ENCODE measurements around the gene PDE3B.
"Not testable (repeated sequence)": the region's sequence is repeated elsewhere in the genome, so short reads cannot be mapped to it uniquely, and the experiment has no call there.

PDE3B gene

DNA sequence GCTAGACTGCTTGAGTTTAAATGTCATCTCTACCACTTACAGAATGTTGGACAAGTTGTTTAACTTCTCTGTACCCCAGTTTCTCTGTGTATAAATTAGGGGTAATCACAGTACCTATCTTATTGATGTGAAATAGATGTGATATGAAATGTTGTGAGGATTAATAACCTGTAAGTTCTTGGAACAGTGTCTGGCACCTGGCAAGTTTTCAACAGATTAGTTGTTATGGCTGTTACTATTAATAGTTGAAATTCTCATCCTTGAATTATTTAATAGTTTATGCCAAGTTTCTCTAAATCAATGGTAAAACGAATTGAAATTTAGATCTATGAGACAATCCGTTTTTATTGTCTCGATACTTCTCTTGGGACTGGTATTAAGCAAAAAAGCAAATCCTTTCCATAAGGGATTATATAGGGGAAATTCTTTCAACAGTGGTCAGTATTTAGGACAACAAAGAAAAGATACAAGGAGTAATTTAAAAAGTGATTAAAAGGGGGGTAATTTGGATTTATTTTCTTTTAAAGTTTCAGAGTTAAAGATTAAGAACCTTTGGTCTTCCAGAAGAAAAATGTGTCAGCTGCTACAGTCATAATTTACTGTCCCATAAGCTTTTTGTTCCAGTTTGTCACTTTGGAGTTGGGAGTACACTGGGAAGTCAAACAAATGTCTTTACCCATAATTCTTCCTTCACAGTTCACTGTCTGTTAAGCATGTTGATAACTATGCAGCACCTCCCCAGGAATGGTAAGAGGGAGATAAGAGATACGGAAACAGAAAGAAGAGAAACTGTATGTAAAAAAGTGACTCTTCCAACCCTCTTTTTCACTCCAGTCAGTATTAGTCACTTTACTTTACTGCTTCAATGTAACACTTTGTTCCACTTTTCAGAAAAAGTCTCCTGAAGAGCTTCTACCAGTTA lies 13.2 kb downstream of the PDE3B start:
- Histone ChIP-seq H3K9me3 (ENCODE audit: control insufficient read depth, low read length) (no peaks in the 10 kb centered on the region), H3K4me1 (ENCODE audit: control insufficient read depth, insufficient read depth, low read length, poor library complexity, severe bottlenecking) (no peaks in the 10 kb centered on the region), H3K4me3 (ENCODE audit: extremely low read depth, insufficient read depth, low read length, poor library complexity, severe bottlenecking) (no peak overlapping the region), H3K36me3 (ENCODE audit: control insufficient read depth, insufficient read depth, low read length) (peaks cover 5% of the 10 kb centered on the region), H3K27ac (ENCODE audit: low read depth, low read length, severe bottlenecking) (peak overlapping the region; percentile 26)
- 68% methylated on average over 3 of the region's 4 CpGs; no CpG with 5 or more reads in 1 of the 2 experiments for WGBS, 2 experiments (ENCODE audit: insufficient coverage in 2 of 2)

DNA sequence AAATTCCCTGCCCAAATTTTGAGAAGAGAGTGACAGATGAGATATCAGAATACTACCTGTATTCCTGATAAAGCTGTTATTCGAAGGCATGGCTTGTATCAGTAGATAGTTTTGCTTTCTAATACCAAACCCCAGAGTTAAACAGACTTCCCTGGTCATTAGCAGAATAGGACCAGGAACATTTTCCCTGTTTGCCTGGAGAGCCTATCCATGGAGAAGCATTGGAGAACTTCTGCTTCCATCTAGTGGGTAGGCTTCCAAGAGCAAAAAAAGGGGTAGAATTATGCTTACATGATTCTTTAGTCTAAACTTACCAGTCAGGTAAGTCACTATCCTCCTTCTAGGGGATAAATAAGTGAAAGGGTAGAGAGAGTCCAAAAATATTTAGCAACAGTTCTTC lies 14.2 kb downstream of the PDE3B start:
- Histone ChIP-seq H3K36me3 (ENCODE audit: control insufficient read depth, insufficient read depth, low read length) (peaks cover 5% of the 10 kb centered on the region), H3K9me3 (ENCODE audit: control insufficient read depth, low read length) (no peaks in the 10 kb centered on the region), H3K27ac (ENCODE audit: low read depth, low read length, severe bottlenecking) (no peak overlapping the region), H3K4me3 (ENCODE audit: extremely low read depth, insufficient read depth, low read length, poor library complexity, severe bottlenecking) (no peak overlapping the region), H3K4me1 (ENCODE audit: control insufficient read depth, insufficient read depth, low read length, poor library complexity, severe bottlenecking) (no peaks in the 10 kb centered on the region)
- WGBS, 2 experiments (ENCODE audit: insufficient coverage in 2 of 2): 100% methylated on average over 1 of the region's 1 CpG; no CpG with 5 or more reads in 1 of the 2 experiments

DNA sequence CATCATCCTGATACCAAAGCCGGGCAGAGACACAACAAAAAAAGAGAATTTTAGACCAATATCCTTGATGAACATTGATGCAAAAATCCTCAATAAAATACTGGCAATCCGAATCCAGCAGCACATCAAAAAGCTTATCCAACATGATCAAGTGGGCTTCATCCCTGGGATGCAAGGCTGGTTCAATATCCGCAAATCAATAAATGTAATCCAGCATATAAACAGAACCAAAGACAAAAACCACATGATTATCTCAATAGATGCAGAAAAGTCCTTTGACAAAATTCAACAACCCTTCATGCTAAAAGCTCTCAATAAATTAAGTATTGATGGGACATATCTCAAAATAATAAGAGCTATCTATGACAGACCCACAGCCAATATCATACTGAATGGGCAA lies 21.3 kb downstream of the PDE3B start:
- WGBS, 2 experiments (ENCODE audit: insufficient coverage in 2 of 2): 80 to 86% methylated on average over 1 of the region's 3 CpGs
- not testable (repeated sequence) for H3K4me3 ChIP-seq (ENCODE audit: extremely low read depth, insufficient read depth, low read length, poor library complexity, severe bottlenecking); H3K9me3 ChIP-seq (ENCODE audit: control insufficient read depth, low read length); H3K36me3 ChIP-seq (ENCODE audit: control insufficient read depth, insufficient read depth, low read length); H3K27ac ChIP-seq (ENCODE audit: low read depth, low read length, severe bottlenecking); H3K4me1 ChIP-seq (ENCODE audit: control insufficient read depth, insufficient read depth, low read length, poor library complexity, severe bottlenecking)

DNA sequence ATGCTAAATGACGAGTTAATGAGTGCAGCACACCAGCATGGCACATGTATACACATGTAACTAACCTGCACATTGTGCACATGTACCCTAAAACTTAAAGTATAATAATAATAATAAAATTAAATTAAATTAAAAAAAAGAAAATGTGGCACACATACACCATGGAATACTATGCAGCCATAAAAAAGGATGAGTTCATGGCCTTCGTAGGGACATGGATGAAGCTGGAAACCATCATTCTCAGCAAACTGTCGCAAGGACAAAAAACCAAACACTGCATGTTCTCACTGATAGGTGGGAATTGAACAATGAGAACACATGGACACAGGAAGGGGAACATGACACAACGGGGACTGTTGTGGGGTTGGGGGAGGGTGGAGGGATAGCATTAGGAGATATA lies 23.7 kb downstream of the PDE3B start:
- 100% methylated on average over 1 of the region's 4 CpGs; no CpG with 5 or more reads in 1 of the 2 experiments for WGBS, 2 experiments (ENCODE audit: insufficient coverage in 2 of 2)

DNA sequence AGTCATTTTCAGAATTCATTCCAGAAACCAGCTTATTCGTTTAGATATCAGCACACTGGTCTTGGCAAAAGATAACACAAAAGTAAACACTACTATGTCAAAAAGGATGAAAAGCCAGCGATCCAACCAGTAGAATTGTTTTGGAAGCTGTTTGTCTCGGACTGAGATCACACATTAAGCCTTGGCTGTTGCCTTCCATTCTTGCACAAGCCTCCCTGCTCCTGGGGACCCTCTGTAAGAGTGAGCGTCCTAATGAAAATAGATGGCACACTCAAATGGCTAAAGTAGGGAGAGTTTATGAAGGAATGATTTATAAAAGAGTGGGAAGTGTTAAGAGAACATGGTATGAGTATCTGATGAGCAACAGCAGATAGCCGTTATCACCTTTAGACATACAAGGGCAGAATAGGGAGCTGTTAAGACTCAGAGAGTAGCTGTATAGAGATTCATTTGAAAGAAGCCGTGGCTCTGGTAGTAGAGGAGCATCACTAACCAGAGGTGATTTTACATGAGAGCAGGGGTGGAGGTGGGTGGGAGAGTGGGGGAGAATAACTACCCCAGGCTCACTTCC lies 25.2 kb downstream of the PDE3B start:
- WGBS, 2 experiments (ENCODE audit: insufficient coverage in 2 of 2): 85 to 92% methylated on average over 5 to 6 of the region's 6 CpGs
- H3K27ac ChIP-seq (ENCODE audit: low read depth, low read length, severe bottlenecking): no peak overlapping the region

More for the DNA sequence above, 23.7 kb downstream of the PDE3B start:
- not testable (repeated sequence) for H3K9me3 ChIP-seq (ENCODE audit: control insufficient read depth, low read length); H3K4me1 ChIP-seq (ENCODE audit: control insufficient read depth, insufficient read depth, low read length, poor library complexity, severe bottlenecking); H3K4me3 ChIP-seq (ENCODE audit: extremely low read depth, insufficient read depth, low read length, poor library complexity, severe bottlenecking); H3K27ac ChIP-seq (ENCODE audit: low read depth, low read length, severe bottlenecking); H3K36me3 ChIP-seq (ENCODE audit: control insufficient read depth, insufficient read depth, low read length)

DNA sequence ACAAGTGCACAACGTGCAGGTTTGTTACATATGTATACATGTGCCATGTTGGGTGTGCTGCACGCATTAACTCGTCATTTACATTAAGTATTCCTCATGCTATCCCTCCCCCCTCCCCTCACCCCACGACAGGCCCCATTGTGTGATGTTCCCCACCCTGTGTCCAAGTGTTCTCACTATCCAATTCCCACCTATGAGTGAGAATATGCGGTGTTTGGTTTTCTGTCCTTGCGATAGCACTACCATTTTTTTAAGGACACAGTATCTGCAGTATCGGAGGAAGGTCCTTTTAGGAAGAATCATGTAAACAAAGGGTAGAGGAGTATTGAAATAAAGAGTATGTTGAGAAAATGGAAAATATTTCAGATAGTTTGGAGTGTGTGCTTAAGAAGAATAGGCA lies 25.9 kb downstream of the PDE3B start:
- H3K36me3 ChIP-seq (ENCODE audit: control insufficient read depth, insufficient read depth, low read length): no peaks in the 10 kb centered on the region
- H3K27ac ChIP-seq (ENCODE audit: low read depth, low read length, severe bottlenecking): no peak overlapping the region
- H3K4me3 ChIP-seq (ENCODE audit: extremely low read depth, insufficient read depth, low read length, poor library complexity, severe bottlenecking): no peak overlapping the region
- 95 to 100% methylated on average over 2 to 3 of the region's 7 CpGs for WGBS, 2 experiments (ENCODE audit: insufficient coverage in 2 of 2)
- H3K9me3 ChIP-seq (ENCODE audit: control insufficient read depth, low read length): no peaks in the 10 kb centered on the region
- H3K4me1 ChIP-seq (ENCODE audit: control insufficient read depth, insufficient read depth, low read length, poor library complexity, severe bottlenecking): no peaks in the 10 kb centered on the region

More for the DNA sequence above, 25.2 kb downstream of the PDE3B start:
- Histone ChIP-seq H3K4me1 (ENCODE audit: control insufficient read depth, insufficient read depth, low read length, poor library complexity, severe bottlenecking) (no peaks in the 10 kb centered on the region), H3K36me3 (ENCODE audit: control insufficient read depth, insufficient read depth, low read length) (no peaks in the 10 kb centered on the region), H3K9me3 (ENCODE audit: control insufficient read depth, low read length) (no peaks in the 10 kb centered on the region), H3K4me3 (ENCODE audit: extremely low read depth, insufficient read depth, low read length, poor library complexity, severe bottlenecking) (no peak overlapping the region)

DNA sequence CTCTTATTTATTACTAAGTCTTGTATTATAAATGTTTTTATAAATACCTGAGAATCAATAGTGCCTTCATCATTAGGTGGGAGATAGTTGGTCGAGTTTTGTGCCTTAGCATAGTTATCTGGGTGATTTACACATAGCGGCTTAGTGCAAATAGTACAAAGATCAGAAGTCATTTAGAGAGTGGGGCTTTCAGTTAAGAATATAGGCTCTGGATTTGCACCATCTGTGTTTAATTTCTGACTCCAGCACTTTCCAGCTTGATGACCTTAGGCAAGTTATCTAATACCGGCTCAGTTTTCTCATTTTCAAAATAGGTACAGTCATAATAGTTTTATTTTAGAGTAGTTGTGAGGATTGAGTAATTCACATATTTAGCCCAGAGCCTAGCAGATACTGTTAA lies 26.4 kb downstream of the PDE3B start:
- 80% methylated on average over 1 of the region's 3 CpGs; no CpG with 5 or more reads in 1 of the 2 experiments for WGBS, 2 experiments (ENCODE audit: insufficient coverage in 2 of 2)
- no peaks in the 10 kb centered on the region for H3K9me3 ChIP-seq (ENCODE audit: control insufficient read depth, low read length)
- no peak overlapping the region for H3K4me3 ChIP-seq (ENCODE audit: extremely low read depth, insufficient read depth, low read length, poor library complexity, severe bottlenecking)
- no peaks in the 10 kb centered on the region for H3K36me3 ChIP-seq (ENCODE audit: control insufficient read depth, insufficient read depth, low read length)
- H3K4me1 ChIP-seq (ENCODE audit: control insufficient read depth, insufficient read depth, low read length, poor library complexity, severe bottlenecking): no peaks in the 10 kb centered on the region
- H3K27ac ChIP-seq (ENCODE audit: low read depth, low read length, severe bottlenecking): no peak overlapping the region

DNA sequence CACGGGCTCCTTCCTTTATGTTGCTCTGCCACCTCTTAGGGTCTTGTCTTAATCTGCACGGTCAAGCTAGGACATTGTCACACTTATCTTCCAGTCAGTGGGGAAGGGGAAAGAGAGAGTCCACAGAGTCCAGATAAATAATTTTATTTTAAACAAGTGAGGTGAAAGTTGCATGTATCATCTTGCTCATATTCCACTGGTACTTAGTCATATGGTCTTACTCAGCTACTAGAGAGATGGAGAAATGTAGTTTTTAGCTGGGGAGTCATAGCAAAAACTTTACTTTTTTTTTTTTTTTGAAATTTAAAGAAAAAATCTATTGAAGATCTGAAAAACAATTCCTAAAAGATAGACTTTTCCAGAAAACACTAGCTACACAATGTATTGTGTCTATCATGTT lies 29.0 kb downstream of the PDE3B start:
- no peak overlapping the region for H3K4me3 ChIP-seq (ENCODE audit: extremely low read depth, insufficient read depth, low read length, poor library complexity, severe bottlenecking)
- no peaks in the 10 kb centered on the region for H3K9me3 ChIP-seq (ENCODE audit: control insufficient read depth, low read length)
- H3K36me3 ChIP-seq (ENCODE audit: control insufficient read depth, insufficient read depth, low read length): no peaks in the 10 kb centered on the region
- 100% methylated on average over 1 of the region's 2 CpGs; no CpG with 5 or more reads in 1 of the 2 experiments for WGBS, 2 experiments (ENCODE audit: insufficient coverage in 2 of 2)
- H3K27ac ChIP-seq (ENCODE audit: low read depth, low read length, severe bottlenecking): no peak overlapping the region
- no peaks in the 10 kb centered on the region for H3K4me1 ChIP-seq (ENCODE audit: control insufficient read depth, insufficient read depth, low read length, poor library complexity, severe bottlenecking)

DNA sequence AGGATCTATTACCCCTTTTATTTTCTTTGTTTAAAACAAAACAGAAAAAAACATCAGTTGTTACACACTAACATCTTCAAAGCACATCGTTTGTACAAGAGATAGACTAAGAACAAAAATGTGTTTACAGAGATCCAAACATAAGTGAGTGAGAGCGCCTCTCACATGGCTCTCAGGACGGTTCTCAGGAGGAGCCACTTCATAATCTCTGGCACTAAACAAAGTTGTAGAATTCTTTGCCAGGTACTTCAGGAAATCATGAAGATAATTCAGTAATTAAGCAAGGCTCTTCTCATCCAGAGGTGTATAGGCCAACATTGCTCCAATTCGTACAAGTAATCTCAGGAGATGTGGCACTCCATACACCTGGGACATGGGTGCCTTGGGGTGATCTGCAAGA lies 29.8 kb downstream of the PDE3B start:
- Histone ChIP-seq H3K27ac (ENCODE audit: low read depth, low read length, severe bottlenecking) (no peak overlapping the region), H3K36me3 (ENCODE audit: control insufficient read depth, insufficient read depth, low read length) (no peaks in the 10 kb centered on the region), H3K9me3 (ENCODE audit: control insufficient read depth, low read length) (no peaks in the 10 kb centered on the region), H3K4me3 (ENCODE audit: extremely low read depth, insufficient read depth, low read length, poor library complexity, severe bottlenecking) (no peak overlapping the region), H3K4me1 (ENCODE audit: control insufficient read depth, insufficient read depth, low read length, poor library complexity, severe bottlenecking) (no peaks in the 10 kb centered on the region)
- 94 to 97% methylated on average over 3 to 4 of the region's 4 CpGs for WGBS, 2 experiments (ENCODE audit: insufficient coverage in 2 of 2)

DNA sequence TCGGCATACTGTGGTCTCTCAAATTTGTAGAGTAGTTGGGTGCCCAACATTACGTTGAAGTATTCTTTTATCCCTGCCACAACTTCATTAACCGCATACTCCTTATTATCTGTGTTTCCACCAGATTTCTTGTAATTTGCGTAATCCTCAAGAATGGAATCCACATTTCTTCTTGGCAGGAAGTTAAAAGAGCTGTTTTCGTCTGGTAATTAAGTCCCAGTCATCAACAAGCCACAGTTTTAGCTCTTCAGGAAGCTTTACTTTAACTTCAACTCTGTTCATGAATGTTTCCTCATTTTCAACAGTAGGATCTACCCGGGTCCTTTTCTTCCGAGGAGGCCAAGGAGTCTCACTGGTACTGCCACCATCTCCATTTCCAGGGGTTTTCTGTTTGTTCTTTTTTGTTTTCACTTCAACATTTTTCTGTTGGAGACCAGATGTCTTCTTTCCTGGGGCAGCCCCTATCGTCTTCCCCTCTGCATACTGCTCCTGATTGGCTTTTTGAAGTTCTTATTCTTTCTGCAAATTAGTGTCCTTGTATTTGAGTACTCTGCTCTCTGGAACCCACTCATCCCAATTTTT lies 30.3 kb downstream of the PDE3B start:
- Histone ChIP-seq H3K4me1 (ENCODE audit: control insufficient read depth, insufficient read depth, low read length, poor library complexity, severe bottlenecking) (no peaks in the 10 kb centered on the region), H3K9me3 (ENCODE audit: control insufficient read depth, low read length) (no peaks in the 10 kb centered on the region), H3K4me3 (ENCODE audit: extremely low read depth, insufficient read depth, low read length, poor library complexity, severe bottlenecking) (no peak overlapping the region), H3K27ac (ENCODE audit: low read depth, low read length, severe bottlenecking) (no peak overlapping the region), H3K36me3 (ENCODE audit: control insufficient read depth, insufficient read depth, low read length) (no peaks in the 10 kb centered on the region)
- 90 to 95% methylated on average over 4 to 5 of the region's 8 CpGs for WGBS, 2 experiments (ENCODE audit: insufficient coverage in 2 of 2)
